Measurements from ENCODE around the gene NOP56.

DNA sequence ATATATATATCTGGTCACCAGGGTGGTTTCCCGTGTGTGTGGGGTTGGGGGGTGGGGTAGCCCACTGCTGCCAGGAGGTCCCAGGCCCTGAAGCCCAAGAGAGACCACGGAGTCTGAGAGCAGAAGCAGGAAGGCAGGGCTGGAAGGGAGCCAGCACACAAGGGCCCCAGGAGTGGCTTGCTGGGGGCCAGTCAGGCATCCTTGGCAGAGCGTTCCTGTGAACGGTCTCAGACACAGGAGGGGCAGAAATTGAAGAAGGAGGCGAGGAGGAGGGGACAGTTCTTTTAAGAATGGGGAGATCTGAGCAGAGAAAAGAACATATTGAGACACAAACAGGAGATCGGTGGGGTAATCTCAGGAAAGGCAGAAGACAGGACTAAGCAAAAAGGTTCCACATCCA, 38.3 kb downstream of the NOP56 start:
- TF ChIP-seq, protein P1, sequence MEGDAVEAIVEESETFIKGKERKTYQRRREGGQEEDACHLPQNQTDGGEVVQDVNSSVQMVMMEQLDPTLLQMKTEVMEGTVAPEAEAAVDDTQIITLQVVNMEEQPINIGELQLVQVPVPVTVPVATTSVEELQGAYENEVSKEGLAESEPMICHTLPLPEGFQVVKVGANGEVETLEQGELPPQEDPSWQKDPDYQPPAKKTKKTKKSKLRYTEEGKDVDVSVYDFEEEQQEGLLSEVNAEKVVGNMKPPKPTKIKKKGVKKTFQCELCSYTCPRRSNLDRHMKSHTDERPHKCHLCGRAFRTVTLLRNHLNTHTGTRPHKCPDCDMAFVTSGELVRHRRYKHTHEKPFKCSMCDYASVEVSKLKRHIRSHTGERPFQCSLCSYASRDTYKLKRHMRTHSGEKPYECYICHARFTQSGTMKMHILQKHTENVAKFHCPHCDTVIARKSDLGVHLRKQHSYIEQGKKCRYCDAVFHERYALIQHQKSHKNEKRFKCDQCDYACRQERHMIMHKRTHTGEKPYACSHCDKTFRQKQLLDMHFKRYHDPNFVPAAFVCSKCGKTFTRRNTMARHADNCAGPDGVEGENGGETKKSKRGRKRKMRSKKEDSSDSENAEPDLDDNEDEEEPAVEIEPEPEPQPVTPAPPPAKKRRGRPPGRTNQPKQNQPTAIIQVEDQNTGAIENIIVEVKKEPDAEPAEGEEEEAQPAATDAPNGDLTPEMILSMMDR (IDR thresholded peaks at IDR 0.05; ENCODE audit: insufficient read depth, low read length): no peak
- TF ChIP-seq, protein P2, sequence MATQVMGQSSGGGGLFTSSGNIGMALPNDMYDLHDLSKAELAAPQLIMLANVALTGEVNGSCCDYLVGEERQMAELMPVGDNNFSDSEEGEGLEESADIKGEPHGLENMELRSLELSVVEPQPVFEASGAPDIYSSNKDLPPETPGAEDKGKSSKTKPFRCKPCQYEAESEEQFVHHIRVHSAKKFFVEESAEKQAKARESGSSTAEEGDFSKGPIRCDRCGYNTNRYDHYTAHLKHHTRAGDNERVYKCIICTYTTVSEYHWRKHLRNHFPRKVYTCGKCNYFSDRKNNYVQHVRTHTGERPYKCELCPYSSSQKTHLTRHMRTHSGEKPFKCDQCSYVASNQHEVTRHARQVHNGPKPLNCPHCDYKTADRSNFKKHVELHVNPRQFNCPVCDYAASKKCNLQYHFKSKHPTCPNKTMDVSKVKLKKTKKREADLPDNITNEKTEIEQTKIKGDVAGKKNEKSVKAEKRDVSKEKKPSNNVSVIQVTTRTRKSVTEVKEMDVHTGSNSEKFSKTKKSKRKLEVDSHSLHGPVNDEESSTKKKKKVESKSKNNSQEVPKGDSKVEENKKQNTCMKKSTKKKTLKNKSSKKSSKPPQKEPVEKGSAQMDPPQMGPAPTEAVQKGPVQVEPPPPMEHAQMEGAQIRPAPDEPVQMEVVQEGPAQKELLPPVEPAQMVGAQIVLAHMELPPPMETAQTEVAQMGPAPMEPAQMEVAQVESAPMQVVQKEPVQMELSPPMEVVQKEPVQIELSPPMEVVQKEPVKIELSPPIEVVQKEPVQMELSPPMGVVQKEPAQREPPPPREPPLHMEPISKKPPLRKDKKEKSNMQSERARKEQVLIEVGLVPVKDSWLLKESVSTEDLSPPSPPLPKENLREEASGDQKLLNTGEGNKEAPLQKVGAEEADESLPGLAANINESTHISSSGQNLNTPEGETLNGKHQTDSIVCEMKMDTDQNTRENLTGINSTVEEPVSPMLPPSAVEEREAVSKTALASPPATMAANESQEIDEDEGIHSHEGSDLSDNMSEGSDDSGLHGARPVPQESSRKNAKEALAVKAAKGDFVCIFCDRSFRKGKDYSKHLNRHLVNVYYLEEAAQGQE (IDR thresholded peaks at IDR 0.05; ENCODE audit: insufficient replicate concordance, low read depth): no peak
- TF ChIP-seq GABPA (IDR thresholded peaks at IDR 0.05; ENCODE audit: low read depth) (no peak), POLR2AphosphoS5 (IDR thresholded peaks at IDR 0.05; ENCODE audit: low read depth) (no peak), SPI1 (IDR thresholded peaks at IDR 0.05; ENCODE audit: borderline replicate concordance, low read depth) (no peak)
